Cerebellar cortex (tissue), 1 donor: ENCODE measurements around the gene CS.
"Not testable (repeated sequence)": the region's sequence is repeated elsewhere in the genome, so short reads cannot be mapped to it uniquely, and the experiment has no call there.

Experiments
- DNase-seq: peaks from one replicate; pipeline ENCODE4 v3.0.0-alpha.2; 2015; ENCODE audit warnings: low spot score

Gene CS

DNA sequence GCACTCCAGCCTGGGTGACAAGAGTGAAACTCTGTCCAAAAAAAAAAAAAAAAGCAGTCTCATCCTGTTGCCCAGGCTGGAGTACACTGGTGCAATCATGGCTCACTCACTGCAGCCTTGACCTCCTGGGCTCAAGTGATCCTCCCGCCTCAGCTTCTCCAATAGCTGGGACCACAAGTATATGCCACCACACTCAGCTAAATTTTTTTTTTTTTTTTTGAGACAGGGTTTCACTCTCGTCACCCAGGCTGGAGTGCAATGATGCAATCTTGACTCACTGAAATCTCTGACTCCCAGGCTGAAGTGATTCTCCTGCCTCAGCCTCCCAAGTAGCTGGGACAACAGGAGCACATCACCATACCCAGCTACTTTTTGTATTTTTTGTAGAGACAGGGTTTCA lies 20.9 kb upstream of the CS start:
- DNase-seq = no peak

DNA sequence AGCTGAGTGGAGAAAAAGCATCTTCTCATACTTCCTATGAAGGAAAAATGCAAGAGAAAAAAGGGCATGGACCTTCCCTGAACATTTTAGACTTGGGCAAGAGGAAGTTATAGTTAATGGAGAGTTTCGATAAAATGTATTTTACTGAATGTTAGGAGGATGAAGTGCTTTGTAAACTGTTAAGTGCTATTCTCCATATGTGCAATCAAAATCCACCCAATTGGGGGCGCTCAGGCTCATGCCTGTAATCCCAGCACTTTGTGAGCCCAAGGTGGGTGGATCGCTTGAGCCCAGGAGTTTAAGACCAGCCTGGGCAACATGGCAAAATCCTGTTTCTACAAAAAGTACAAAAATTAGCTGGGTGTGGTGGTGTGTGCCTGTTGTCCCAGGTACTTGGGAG lies 17.5 kb upstream of the CS start:
- no peak for DNase-seq

DNA sequence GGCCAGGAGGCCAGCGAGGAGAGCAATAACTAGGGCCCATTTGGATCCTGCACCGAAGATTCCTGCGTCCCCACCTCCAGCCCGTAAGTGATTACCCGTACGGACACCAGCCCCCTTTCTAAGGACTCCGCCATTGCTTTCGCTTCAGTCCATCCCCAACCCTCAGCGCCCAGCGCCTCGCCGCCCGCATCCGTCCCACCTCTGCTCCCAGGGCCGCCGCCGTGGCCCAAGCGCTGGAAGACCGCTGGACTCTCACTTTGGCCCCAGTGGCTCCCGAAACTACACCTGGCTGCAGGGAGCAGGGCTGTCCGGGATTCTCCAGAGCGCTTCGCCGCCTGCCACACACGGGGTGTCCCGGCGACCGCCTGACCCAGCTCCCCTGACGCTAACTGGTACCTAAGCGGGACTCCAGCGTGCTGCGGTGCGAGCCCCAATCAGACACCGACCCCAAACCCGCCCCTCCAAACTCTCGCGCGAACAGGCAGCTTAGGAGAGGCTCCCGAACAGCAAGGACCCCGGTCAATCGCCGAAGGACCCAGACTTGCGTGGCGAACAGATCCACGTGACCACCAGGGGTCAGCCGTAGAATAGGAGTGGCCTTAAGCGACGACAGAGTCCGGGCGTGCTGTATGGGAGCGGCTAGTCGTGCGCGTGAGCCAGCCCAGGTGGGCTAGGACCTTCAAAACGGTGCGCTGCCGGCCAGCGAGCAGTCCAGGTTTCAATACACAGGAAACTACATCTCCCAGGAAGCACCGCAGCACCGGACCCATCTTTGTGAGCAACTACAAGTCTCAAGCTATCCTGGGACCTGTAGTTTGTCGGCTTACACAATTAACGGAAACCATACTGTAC lies 15.7 kb upstream of the CS start, which contains the start of gene CNPY2:
CNPY2 (minus strand) TSS at position 367 of the 852 bp plus-strand sequence. CDS start 771 bp downstream, outside the sequence.
- peak; percentile 99 for DNase-seq

DNA sequence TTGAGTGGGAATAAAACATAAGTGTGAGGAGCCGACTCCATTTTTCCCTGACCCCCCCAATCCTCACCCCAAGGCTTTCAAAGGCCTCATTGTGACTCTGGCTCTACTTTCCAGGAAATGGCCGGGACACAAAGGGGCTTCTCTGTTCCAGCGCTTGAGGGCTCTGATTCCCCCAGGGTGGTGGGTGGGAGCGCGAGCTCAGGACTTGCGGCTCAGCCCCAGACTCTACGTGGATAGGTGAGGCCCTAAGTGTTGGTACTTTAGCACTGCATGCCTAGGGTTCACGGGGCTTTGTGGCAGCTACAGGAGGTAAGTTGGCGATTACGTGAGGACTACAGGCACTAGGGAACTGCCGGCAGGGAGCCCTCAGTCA lies 15.1 kb upstream of the CS start:
- DNase-seq = no peak

DNA sequence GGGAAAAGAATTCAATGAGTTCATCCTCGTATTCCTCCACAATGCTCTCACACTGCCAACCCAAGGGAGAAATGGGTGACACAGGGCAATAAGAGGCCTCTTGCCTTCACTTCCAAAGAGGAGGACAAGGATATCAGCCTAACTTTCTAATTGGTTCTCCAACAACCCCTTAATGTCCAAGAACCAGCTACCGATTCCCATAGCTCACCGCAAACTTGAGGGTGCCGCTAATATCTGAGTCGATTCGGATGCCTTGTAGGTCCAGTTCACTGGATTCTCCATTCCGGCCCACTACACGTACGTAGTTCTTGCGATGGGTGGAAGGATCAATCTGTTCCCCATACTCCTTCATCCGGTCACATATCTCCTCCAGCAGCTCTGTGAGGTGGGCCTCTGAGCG lies 10.9 kb upstream of the CS start:
- DNase-seq = no peak

DNA sequence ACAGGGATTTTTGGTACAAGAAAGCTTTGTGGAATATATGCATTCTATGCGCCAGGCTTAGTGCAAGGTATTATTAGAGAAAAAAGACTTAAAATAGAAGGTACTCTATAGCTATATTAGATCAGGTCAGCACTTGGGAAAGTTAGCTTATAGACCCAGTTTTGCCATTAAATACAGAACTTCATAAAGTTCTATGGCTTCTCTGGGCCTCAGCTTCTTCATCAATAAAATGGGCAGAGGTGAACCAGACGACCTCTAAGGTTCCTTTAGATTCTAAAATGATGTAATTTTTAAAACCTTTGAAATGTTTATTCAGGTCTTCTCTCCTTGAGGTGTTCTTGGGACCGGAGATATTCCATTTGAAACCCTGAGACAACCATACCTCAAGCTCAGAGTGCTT lies 8.6 kb upstream of the CS start:
- DNase-seq = no peak

DNA sequence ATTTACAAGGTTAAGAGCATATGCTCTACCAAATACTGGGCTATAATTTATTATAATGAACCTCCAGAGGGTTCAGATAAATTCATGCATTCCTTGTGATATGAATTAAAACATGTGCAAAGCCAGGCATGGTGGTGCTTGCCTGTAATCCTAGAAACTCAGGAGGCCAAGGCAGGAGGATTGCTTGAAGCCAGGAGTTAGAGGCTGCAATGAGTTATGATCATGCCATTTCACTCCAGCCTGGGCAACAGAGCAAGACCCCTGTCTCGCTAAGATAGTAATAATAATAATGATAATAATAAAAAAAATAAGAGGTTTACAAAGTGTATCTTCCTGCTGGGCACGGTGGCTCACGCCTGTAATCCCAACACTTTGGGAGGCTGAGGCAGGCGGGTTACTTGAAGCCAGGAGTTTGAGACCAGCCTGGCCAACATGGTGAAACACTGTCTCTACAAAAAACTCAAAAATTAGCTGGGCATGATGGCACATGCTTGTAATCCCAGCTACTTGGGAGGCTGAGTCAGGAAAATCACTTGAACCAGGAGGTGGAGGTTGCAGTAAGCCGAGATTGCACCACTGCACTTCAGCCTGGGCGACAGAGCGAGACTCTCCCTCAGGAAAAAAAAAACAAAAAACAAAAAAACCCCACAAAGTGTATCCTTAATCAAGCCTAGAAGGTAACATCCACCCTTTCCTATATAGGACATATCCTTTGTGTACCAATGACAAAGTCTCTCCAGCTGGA lies 7.3 kb upstream of the CS start:
- DNase-seq = no peak

DNA sequence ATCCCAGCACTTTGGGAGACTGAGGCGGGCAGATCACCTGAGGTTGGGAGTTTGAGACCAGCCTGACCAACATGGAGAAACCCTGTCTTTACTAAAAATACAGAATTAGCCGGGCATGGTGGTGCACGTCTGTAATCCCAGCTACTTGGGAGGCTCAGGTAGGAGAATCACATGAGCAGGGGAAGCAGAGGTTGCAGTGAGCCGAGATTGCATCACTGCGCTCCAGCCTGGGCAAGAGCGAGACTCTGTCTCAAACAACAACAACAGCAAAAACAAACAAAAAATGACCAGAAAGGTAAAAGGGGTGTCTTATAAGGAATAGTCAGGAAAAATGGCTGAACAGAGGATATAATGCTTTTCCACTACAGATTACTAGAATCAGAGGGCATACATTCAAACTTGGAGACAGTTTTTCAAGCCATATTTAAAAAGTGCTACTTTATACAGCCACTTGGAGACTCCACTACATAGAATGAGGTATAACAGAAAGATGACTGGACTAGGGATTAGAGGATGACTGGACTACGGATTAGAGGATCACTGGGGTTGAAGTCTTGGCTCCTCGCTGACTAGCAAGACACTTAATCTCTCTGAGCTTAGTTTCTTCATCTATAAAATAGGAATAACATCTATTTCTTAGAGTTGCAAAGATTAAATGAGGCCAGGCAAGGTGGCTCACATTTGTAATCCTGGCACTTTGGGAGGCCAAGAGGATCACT lies 4.9 kb upstream of the CS start:
- DNase-seq = no peak

DNA sequence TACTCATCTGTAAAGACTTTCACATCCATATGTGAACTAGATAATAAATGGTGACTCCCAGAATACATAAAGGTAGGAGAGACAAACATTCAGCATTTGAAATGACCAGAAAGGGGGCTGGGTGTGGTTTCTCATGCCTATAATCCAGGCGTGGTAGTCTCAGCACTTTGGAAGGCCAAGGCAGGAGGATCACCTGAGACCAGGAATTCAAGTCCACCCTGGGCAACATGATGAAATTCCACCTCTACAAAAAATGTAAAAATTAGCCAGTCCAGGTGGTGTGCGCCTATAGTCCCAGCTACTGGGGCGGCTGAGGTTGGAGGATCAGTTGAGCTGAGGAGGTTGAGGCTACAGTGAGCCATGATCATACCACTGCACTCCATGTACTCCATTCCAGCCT lies 4.1 kb upstream of the CS start:
- no peak for DNase-seq

DNA sequence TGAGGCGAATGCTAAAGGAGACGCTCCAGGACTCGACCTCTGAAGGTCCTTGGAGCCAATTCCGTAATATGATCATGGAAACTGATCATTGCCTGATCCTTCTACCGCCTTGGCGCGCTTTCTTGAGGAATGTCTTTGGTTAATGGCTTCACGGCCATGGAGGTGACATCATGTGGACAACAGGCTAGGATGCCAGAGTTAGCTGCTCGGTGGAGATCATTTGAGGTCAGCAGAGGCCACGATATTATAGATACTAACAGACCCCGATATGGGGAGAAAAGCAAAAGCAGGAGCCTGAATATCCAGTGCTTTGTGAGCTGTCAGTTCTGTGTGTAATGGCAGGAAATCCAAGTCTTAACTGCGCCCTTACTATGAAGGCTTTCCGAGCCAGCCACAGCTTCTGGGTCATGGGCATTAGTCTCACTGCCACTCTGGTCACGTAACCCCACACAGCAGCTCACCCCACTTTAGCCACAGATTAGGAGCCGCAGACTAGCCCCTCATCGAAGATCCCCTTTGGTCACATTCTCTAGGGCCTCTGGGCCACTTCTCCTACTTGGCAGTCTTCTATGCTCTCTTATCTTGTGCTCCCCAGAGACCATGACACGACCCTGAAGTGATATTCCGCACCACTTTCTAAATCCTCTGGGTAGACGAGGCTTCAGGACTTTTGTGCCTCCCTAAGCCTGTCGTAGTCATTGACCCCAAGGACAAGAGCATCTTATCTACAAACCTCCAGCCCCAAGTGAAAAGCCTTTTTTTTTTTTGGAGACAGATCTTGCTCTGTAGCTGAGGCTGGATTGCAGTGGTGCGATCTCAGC lies 724 bp upstream of the CS start:
- DNase-seq = peak; percentile 11

DNA sequence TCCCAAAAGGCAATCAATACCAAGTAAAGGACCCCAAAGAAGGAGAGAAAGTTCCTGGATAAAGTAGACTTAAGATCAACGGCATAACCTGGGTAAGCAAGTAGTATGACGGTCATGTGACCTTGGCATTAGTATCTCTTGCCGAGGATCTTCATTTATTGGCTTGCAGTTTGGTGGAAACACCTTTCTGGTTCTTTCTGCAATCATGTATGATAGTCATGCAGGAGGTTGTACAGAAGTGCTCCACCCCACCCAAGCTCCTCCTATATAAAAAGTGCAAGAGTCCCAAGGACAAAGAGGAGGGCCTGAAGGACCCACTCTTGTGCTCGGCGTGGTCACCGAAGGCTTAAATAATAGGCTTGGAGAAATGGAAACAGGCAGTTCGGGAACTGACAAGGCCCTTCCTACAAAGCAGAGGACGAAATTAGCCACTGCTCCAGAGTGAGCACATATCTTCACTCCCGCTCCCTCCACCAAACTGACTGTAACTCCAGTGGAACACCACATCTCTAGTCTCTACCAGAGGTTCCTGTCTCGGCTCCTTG lies 750 bp downstream of the CS start:
- peak; percentile 35 for DNase-seq

DNA sequence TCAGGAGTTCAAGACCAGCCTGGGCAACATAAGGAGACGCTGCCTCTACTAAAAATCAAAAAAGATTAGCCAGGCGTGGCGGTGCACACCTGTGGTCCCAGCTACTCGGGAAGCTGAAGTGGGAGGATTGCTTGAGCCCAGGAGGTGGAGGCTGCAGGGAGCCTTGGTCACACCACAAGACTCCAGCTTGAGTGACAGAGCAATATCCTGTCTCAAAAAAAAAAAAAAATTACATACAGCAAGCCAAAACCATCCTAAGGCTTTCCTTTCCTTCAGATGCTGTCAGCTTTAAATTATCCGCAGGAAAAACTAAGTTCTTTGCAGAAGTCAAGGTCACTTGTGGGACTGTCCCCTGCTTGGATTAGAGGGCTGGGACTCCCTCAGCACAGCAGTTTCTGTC lies 1.3 kb downstream of the CS start:
- no peak for DNase-seq

DNA sequence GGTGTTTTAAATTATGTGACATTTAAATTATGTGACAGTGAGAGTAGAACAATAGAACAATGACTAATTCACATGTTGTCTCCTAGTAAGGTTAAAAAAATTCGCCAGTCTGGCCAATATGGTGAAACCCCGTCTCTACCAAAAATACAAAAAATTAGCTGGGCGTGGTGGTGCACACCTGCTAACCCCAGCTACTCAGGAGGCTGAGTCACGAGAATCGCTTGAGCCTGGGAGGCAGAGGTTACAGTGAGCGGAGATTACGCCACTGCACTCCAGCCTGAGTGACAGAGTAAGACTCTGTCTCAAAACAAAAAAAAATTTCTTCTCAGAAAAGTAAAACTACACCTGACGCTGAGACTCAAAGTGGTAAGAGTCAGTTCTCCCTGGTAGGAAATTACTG lies 2.7 kb downstream of the CS start:
- no peak for DNase-seq

DNA sequence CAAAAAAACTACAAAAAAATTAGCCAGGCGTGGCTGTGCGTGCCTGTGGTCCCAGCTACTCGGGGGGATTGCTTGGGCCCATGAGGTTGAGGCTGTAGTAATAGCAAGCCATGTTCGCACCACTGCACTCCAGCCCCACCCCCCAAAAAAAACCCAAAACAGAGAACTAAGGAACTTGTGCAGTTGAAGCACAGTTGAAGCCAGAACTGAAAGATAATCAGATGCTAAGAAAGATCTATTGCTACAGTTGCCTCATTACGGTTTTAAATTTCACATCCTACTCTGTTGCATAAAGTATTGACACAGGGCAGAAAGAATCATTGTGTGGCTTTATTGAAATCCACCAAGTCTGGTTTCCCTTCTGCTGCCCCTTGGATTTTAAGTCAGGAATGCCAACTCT lies 3.8 kb downstream of the CS start:
- no peak for DNase-seq

DNA sequence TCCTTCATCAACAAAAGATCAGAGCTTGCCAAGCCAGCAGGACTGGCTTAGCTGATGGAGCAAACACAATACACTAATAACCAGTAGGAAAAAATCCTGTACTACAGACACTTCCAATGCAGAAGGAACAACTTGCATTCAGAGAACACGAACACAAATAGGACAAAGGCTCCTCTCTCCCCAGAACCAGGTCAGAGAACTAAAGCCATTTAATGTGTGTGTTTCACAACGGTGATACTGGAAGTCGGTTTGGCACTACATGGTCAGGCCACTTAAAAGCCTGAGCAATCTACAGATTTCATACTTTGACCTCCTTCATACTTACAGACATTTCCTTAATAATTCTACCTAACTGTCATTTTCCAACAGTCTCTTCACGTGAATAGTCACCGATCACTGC lies 6.3 kb downstream of the CS start:
- no peak for DNase-seq

DNA sequence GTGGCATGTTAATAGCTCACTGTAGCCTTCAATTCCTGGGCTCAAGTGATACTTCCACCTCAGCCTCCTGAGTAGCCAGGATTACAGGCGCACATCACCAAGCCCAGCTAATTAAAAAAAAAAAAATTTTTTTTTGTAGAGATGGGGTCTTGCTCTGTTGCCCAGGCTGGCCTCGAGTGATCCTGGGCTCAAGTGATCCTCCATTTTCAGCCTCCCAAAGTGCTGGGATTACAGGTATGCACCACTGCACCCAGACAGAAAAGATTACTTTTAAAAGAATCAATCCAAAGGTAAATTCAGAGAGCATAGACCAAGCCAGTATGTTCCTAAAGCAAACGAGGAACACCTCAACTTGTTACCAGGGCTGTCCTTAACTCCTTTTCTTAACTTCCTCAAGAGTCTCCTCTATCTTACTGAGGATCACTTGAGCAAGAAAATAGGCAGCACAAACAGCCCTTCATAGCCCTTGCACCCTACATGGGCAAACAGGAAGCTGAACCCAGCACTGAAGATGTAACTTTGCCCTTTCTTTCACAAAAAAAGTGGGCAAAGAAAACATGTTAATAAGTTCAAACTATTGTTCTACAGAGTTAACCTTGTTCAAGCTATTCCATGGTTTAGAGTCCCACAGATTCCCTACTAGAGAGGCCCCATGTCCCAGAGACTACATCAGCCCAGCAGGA lies 11.3 kb downstream of the CS start:
- DNase-seq = no peak

DNA sequence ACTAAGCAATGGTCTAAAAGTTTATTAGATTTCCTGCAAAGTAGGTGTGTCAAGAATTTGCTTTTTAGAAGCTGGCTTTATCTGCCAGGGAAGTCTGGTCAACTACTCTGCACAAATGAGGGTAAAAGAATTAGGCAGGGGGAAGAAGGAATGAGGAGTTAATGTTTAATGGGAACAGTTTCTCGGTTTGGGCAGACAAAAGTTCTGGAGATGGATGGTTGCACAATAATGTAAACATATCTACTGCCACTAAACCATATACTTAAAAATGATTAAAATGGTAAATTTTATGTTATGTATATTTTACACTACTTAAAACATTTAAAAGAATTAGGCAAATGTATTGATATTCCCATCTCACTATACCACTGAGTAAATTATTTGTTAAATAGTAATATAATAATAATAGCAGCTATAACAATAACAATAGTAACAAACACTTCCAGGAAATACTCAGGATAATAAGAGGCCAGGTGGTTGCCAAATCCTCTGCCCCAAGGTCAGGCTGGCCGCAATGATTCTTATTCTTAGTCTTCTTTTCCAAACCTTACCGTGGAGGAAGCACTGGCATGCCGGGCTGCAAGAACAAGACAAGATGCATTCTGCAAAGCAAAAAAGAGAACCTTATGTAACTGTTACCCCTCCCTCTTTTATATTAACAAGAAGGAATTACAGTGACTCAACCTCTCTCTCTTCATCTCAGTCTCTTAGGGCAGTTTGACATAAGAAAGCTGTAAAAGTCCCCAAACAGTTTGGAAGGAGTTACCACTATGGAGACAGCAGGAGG lies 13.9 kb downstream of the CS start:
- DNase-seq = no peak

DNA sequence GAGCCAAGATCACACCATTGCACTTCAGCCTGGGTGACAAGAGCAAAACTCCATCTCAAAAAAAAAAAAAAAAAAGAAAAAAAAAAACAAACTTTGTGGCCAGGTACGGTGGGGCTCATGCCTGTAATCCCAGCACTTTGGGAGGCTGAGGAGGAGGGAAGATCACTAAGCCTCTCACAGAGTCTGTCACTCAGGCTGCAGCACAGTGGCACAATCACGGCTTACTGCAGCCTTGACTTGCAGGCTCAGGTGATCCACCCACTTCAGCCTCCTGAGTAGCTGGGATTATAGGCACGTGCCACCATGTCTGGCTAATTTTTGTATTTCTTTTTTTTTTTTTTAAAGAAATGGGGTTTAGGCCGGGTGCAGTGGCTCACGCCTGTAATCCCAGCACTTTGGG lies 15.9 kb downstream of the CS start:
- DNase-seq = not testable (repeated sequence)

DNA sequence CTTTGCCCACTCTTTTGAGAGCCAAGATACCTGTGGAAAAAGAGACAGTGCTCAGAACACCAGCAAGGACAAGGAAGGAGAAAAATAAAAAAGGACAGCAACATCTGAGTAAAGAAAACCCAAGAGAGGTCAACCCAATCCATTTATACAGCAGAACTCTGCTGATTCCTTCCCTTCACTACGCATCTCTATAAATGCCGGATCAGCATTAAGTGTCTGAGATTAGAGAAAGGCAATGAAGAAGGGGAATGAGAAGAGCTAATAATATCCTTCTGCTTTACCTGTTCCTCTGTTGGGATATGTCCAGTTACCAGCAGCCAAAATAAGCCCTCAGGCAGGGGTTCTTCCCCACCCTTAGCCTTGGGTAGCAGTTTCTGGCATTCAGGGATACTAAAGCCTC lies 17.6 kb downstream of the CS start:
- DNase-seq = no peak

DNA sequence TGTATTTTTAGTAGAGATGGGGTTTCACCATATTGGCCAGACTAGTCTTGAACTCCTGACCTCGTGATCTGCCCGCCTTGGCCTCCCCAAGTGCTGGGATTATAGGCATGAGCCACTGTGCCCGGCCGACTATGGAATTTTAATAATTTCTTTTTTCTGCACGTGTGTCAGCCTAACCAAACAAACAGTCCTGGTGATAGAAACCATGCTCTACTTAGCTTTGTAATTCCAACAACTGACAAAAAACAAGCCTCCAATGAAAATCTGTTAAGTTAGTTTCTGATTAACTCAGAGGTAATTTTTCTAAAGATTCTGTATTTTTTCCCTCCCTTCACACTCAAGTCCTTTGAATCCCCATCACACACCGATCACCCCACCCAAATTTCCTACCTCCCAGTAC lies 18.1 kb downstream of the CS start:
- DNase-seq = no peak
